GM20000 (cell line): ENCODE data around the gene RCOR1.
"Not testable (repeated sequence)": the region's sequence is repeated elsewhere in the genome, so short reads cannot be mapped to it uniquely, and the experiment has no call there.

ENCODE experiments used
- DNase-seq: peaks from one replicate; pipeline ENCODE4 v3.0.0; 2012; ENCODE audit warnings: low spot score
- TF ChIP-seq, protein P1 (sequence below): IDR thresholded peaks from 2 replicates; pipeline ENCODE4 v1.5.1; 2012; ENCODE audit warnings: mild to moderate bottlenecking, control low read depth; ENCODE audit errors: extremely low read depth, missing control alignments

Gene RCOR1

GRCh38 chr14:102760496-102761193, 168.2 kb downstream of the RCOR1 start:
- DNase-seq: no peak
- TF ChIP-seq, protein P1, sequence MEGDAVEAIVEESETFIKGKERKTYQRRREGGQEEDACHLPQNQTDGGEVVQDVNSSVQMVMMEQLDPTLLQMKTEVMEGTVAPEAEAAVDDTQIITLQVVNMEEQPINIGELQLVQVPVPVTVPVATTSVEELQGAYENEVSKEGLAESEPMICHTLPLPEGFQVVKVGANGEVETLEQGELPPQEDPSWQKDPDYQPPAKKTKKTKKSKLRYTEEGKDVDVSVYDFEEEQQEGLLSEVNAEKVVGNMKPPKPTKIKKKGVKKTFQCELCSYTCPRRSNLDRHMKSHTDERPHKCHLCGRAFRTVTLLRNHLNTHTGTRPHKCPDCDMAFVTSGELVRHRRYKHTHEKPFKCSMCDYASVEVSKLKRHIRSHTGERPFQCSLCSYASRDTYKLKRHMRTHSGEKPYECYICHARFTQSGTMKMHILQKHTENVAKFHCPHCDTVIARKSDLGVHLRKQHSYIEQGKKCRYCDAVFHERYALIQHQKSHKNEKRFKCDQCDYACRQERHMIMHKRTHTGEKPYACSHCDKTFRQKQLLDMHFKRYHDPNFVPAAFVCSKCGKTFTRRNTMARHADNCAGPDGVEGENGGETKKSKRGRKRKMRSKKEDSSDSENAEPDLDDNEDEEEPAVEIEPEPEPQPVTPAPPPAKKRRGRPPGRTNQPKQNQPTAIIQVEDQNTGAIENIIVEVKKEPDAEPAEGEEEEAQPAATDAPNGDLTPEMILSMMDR: no peak

- TF ChIP-seq, protein P1: no peak
- DNase-seq: no peak
These were observed 168.8 kb downstream of the RCOR1 start for GRCh38 chr14:102761206-102761605.

- TF ChIP-seq, protein P1: no peak
- peak; percentile 82 for DNase-seq
These were observed 171.8 kb downstream of the RCOR1 start for GRCh38 chr14:102764220-102764671.

GRCh38 chr14:102765770-102766169, 173.3 kb downstream of the RCOR1 start:
- not testable (repeated sequence) for DNase-seq

GRCh38 chr14:102768223-102769048, 176.0 kb downstream of the RCOR1 start:
- TF ChIP-seq, protein P1: no peak
- peak; percentile 76 for DNase-seq

GRCh38 chr14:102769049-102769327, 176.5 kb downstream of the RCOR1 start:
- TF ChIP-seq, protein P1: no peak
- DNase-seq: no peak

GRCh38 chr14:102770147-102771123, 178.0 kb downstream of the RCOR1 start:
- TF ChIP-seq, protein P1: no peak
- no peak for DNase-seq
